ENCODE results near the gene WDR74. TPM values are rescaled to one million over a fixed set of nuclear protein-coding genes. Genes with fewer than 3 reads are reported as not detected.
"Not testable (repeated sequence)": the region's sequence is repeated elsewhere in the genome, so short reads cannot be mapped to it uniquely, and the experiment has no call there.

WDR74 gene
- polyA plus RNA-seq, 2 of the 4 experiments (the other 2 are of a cell fraction) = 52.9 to 90.6 TPM

DNA sequence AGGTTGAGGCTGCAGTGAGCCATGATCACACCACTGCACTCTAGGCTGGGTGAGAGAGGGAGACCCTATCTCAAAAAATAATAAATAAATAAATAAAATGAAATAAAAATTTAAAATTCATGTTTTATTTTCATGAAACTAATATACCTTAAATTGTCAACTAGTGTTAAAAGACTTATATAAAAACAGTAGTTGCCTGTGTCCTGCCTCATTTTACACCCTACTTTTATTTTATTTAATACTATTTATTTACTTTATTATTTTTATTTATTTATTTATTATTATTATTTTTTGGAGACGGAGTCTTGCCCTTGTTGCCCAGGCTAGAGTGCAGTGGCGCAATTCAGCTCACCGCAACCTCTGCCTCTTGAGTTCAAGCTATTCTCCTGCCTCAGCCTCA is 4.8 kb upstream of the WDR74 start (continued):
- TF ChIP-seq, protein P1, sequence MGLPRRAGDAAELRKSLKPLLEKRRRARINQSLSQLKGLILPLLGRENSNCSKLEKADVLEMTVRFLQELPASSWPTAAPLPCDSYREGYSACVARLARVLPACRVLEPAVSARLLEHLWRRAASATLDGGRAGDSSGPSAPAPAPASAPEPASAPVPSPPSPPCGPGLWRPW (IDR thresholded peaks at IDR 0.05) = no peak
- no peak for TF ChIP-seq TP53 (CRISPR knock-in tag; IDR thresholded peaks at IDR 0.05)

DNA sequence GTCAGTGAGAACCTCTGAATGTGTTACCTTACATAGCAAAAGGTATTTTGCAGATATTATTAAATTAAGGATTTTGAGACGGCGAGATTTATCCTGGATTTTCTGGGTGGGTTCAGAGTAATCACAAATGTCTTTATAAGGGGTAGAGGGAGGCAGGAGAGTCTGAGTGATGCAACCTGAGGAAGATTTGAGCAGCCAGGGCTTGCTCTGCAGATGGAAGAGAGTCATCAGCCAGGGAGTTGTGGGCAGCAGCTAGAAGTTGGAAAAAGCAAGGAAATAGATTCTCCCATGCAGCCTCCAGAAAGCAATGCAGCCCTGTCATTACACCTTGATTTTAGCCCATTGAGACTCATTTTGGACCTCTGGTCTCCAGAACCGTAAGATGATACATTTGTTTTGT is 4.1 kb upstream of the WDR74 start:
- 94% methylated on average over 3 of the region's 3 CpGs for WGBS (ENCODE audit: missing lambda C conversion rate)
- no peak for ATAC-seq
- CTCF ChIA-PET = interaction anchor here (1.3 kb wide), 1 partner anchor 12 kb away, joined by 6 read pairs; no protein-coding TSS in a partner anchor
- FAIRE-seq = no peak
- H3K4me1 ChIP-seq = peaks cover 6% of the 10 kb centered on the region; the same call in 2 of the 3 replicates
- H3K4me3 ChIP-seq = no peak overlapping the region
- no peaks in the 10 kb centered on the region for H3K9me3 ChIP-seq
- POLR2A ChIA-PET = interaction anchor here (1.0 kb wide), 1 partner anchor 11 kb away, joined by 3 read pairs; no protein-coding TSS in a partner anchor
- H3K4me2 ChIP-seq = no peak overlapping the region
- TF ChIP-seq KDM5A (IDR thresholded peaks at IDR 0.05) = no peak
- no peak for TF ChIP-seq RARB (CRISPR knock-in tag; IDR thresholded peaks at IDR 0.05)
- TF ChIP-seq, protein P2, sequence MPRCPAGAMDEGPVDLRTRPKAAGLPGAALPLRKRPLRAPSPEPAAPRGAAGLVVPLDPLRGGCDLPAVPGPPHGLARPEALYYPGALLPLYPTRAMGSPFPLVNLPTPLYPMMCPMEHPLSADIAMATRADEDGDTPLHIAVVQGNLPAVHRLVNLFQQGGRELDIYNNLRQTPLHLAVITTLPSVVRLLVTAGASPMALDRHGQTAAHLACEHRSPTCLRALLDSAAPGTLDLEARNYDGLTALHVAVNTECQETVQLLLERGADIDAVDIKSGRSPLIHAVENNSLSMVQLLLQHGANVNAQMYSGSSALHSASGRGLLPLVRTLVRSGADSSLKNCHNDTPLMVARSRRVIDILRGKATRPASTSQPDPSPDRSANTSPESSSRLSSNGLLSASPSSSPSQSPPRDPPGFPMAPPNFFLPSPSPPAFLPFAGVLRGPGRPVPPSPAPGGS (IDR thresholded peaks at IDR 0.05) = no peak
- no peak for TF ChIP-seq MAFK (IDR thresholded peaks at IDR 0.05; ENCODE audit: partially characterized antibody)
- no peak for TF ChIP-seq MAZ (IDR thresholded peaks at IDR 0.05; ENCODE audit: borderline replicate concordance, low read depth, low read length)
- TF ChIP-seq JUN (IDR thresholded peaks at IDR 0.05) = no peak
- TF ChIP-seq HOXB5 (CRISPR knock-in tag; IDR thresholded peaks at IDR 0.05) = no peak
- TF ChIP-seq REST (IDR thresholded peaks at IDR 0.05) = no peak
- no peak for TF ChIP-seq ZFP36 (IDR thresholded peaks at IDR 0.05; ENCODE audit: borderline replicate concordance, partially characterized antibody)
- TF ChIP-seq FOSL2 (IDR thresholded peaks at IDR 0.05) = no peak
- no peak for TF ChIP-seq FOSL2 (CRISPR knock-in tag; IDR thresholded peaks at IDR 0.05)
- TF ChIP-seq FOXS1 (CRISPR knock-in tag; IDR thresholded peaks at IDR 0.05) = no peak
- TF ChIP-seq NFE2L2 (conservative IDR thresholded peaks at IDR 0.05; ENCODE audit: low read length) = no peak
- TF ChIP-seq GATA3 (IDR thresholded peaks at IDR 0.05; ENCODE audit: borderline replicate concordance) = no peak
- TF ChIP-seq HOXB13 (CRISPR knock-in tag; IDR thresholded peaks at IDR 0.05; ENCODE audit: low read depth) = no peak
- no peak for TF ChIP-seq KDM1A (IDR thresholded peaks at IDR 0.05; ENCODE audit: low read depth)
- TF ChIP-seq ZC3H11A (IDR thresholded peaks at IDR 0.05) = no peak
- no peak for TF ChIP-seq EHF (CRISPR knock-in tag; IDR thresholded peaks at IDR 0.05)
- no peak for TF ChIP-seq HMGXB4 (CRISPR knock-in tag; IDR thresholded peaks at IDR 0.05; ENCODE audit: borderline replicate concordance)
- no peak for TF ChIP-seq CTCF (IDR thresholded peaks at IDR 0.05)
- TF ChIP-seq NR3C1 (IDR thresholded peaks at IDR 0.05) = no peak
- DNase-seq (ENCODE audit: low read depth in 1 of 2, low spot score in 1 of 2) = no peak
- no peak overlapping the region; a peak in 1 of 6 replicates for H3K27ac ChIP-seq

DNA sequence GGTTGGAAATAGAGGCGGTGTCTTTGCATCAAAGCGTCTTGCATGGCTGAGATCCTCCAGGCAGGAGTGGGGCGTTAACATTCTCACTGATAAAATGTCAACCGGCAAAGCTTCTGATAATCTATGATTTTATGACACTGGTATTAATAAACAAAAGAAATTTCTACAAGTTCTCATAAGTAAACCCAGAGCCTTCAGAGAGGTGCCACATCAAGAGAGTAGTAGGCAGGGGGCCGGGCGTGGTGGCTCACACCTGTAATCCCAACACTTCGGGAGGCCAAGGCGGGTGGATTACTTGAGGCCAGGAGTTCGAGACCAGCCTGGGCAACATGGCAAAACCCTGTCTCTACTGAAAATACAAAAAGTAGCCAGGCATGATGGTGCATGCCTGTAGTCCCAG is 3.5 kb upstream of the WDR74 start:
- Histone ChIP-seq H3K4me1 (peaks cover 12% of the 10 kb centered on the region), H3K27ac (peak overlapping the region; percentile 88 to 95), H3K4me2 (peak overlapping the region; percentile 66; the same call in 2 of the 3 replicates)
- WGBS (ENCODE audit: missing lambda C conversion rate) = 96% methylated on average over 9 of the region's 9 CpGs
- CTCF ChIA-PET = interaction anchor here (0.8 to 1.3 kb wide), 2 partner anchors 13 to 19 kb away, joined by 3 to 6 read pairs; no protein-coding TSS in a partner anchor
- H3K4me3 ChIP-seq; H3K9me3 ChIP-seq; ATAC-seq; POLR2A ChIA-PET; FAIRE-seq; DNase-seq (ENCODE audit: low read depth in 1 of 2, low spot score in 1 of 2): not testable (repeated sequence)
